Hepatic stellate cell (primary cell): ENCODE data around the gene IL11.
A peak's percentile ranks its signal among the peaks of the same experiment; 100 is the strongest.

Experiments
- DNase-seq: peaks from one replicate; pipeline ENCODE4 v3.0.0; 2011; ENCODE audit warnings: low spot score

The IL11 gene

GRCh38 chr19:55391191-55391670 is 21.0 kb upstream of the IL11 start:
- DNase-seq: no peak

GRCh38 chr19:55390461-55390880 is 20.2 kb upstream of the IL11 start:
- no peak for DNase-seq

GRCh38 chr19:55389386-55390317 is 19.4 kb upstream of the IL11 start:
- DNase-seq: no peak

GRCh38 chr19:55387736-55388497 is 17.7 kb upstream of the IL11 start:
- no peak for DNase-seq

- DNase-seq: no peak
Observed at GRCh38 chr19:55386493-55386971, 16.3 kb upstream of the IL11 start.

- DNase-seq: peak; percentile 93
Observed at GRCh38 chr19:55385724-55386492, 15.6 kb upstream of the IL11 start, which contains the start of gene RPL28. RPL28 (plus strand) TSS chr19:55385932; CDS start chr19:55386358, 426 bp downstream.

GRCh38 chr19:55384920-55385723 is 14.9 kb upstream of the IL11 start:
- DNase-seq: peak; percentile 91

GRCh38 chr19:55384131-55384919 is 14.1 kb upstream of the IL11 start, which contains the start of gene TMEM238:
TMEM238 (minus strand) TSS chr19:55384292; CDS start chr19:55384259, 33 bp downstream.
- DNase-seq: no peak

GRCh38 chr19:55383279-55384130 is 13.2 kb upstream of the IL11 start:
- peak; percentile 78 for DNase-seq

GRCh38 chr19:55382522-55383054 is 12.3 kb upstream of the IL11 start:
- DNase-seq: no peak

- no peak for DNase-seq
Observed at GRCh38 chr19:55382013-55382412, 11.8 kb upstream of the IL11 start.

GRCh38 chr19:55379174-55379573 is 8.9 kb upstream of the IL11 start:
- no peak for DNase-seq

GRCh38 chr19:55377356-55378131 is 7.3 kb upstream of the IL11 start:
- no peak for DNase-seq

GRCh38 chr19:55376241-55376933 is 6.1 kb upstream of the IL11 start, which contains the start of gene TMEM190:
TMEM190 (plus strand) TSS chr19:55376826; CDS start chr19:55376854, 28 bp downstream.
- no peak for DNase-seq

- peak; percentile 75 for DNase-seq
Observed at GRCh38 chr19:55373993-55374757, 3.9 kb upstream of the IL11 start.

- DNase-seq: no peak
Observed at GRCh38 chr19:55373306-55373992, 3.2 kb upstream of the IL11 start.
